ENCODE results near the gene ATXN7L3. TPM values are rescaled to one million over a fixed set of nuclear protein-coding genes. Genes with fewer than 3 reads are reported as not detected.

ATXN7L3 gene
- total and polyA plus RNA-seq, 4 donors: 30.1 to 70.6 (median 50.5) TPM

DNA sequence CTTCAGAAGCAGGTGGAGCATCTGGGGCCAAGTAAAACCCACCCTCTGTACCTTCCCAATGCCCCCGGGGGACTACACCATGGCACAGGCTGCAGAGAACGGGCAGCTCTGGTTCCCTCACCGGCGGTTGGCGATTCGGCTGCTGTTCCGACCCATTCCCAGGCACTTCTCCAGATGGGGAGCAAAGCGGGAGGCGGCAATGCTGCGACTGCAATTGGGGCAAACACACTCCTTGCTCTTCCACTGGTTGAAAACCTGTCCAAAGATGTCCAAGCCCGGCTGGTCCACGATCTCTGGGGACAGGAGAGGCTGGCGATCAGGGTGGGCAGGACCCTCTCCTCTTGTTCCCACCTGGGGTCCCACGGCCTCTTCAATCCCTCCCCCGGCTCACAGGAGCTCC, 2.6 kb downstream of the ATXN7L3 start:
- WGBS, 2 donors: 94 to 97% methylated on average over 15 of the region's 15 CpGs
- peaks cover 21 to 45% (median 36%) of the 10 kb centered on the region in 4 donors for H3K36me3 ChIP-seq (ENCODE audit: control insufficient read depth in 4 of 4, insufficient read depth in 4 of 4, low read length in 4 of 4)
- DNase-seq: no peak
- no peak overlapping the region for H3K9ac ChIP-seq (ENCODE audit: insufficient read depth in 1 of 2, low read length in 2 of 2)
- no peak overlapping the region for H3K27ac ChIP-seq (ENCODE audit: low read depth in 1 of 2, low read length in 1 of 2)
- TF ChIP-seq, protein P1, sequence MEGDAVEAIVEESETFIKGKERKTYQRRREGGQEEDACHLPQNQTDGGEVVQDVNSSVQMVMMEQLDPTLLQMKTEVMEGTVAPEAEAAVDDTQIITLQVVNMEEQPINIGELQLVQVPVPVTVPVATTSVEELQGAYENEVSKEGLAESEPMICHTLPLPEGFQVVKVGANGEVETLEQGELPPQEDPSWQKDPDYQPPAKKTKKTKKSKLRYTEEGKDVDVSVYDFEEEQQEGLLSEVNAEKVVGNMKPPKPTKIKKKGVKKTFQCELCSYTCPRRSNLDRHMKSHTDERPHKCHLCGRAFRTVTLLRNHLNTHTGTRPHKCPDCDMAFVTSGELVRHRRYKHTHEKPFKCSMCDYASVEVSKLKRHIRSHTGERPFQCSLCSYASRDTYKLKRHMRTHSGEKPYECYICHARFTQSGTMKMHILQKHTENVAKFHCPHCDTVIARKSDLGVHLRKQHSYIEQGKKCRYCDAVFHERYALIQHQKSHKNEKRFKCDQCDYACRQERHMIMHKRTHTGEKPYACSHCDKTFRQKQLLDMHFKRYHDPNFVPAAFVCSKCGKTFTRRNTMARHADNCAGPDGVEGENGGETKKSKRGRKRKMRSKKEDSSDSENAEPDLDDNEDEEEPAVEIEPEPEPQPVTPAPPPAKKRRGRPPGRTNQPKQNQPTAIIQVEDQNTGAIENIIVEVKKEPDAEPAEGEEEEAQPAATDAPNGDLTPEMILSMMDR (IDR thresholded peaks at IDR 0.05; ENCODE audit: control extremely low read depth, extremely low read depth): no peak
- H3K4me1 ChIP-seq (ENCODE audit: control insufficient read depth in 5 of 5, insufficient read depth in 5 of 5, low read length in 5 of 5): peaks cover 0 to 34% (median 12%) of the 10 kb centered on the region in 5 donors
- no peaks in the 10 kb centered on the region for H3K27me3 ChIP-seq (ENCODE audit: control insufficient read depth in 3 of 3, insufficient read depth in 3 of 3, low read length in 2 of 3)
- no peak for ATAC-seq (ENCODE audit: insufficient read depth, low FRiP score)
- no peak overlapping the region for H3K4me3 ChIP-seq
- no peaks in the 10 kb centered on the region for H3K9me3 ChIP-seq (ENCODE audit: control insufficient read depth in 4 of 4, insufficient read depth in 3 of 4, low read length in 3 of 4)

DNA sequence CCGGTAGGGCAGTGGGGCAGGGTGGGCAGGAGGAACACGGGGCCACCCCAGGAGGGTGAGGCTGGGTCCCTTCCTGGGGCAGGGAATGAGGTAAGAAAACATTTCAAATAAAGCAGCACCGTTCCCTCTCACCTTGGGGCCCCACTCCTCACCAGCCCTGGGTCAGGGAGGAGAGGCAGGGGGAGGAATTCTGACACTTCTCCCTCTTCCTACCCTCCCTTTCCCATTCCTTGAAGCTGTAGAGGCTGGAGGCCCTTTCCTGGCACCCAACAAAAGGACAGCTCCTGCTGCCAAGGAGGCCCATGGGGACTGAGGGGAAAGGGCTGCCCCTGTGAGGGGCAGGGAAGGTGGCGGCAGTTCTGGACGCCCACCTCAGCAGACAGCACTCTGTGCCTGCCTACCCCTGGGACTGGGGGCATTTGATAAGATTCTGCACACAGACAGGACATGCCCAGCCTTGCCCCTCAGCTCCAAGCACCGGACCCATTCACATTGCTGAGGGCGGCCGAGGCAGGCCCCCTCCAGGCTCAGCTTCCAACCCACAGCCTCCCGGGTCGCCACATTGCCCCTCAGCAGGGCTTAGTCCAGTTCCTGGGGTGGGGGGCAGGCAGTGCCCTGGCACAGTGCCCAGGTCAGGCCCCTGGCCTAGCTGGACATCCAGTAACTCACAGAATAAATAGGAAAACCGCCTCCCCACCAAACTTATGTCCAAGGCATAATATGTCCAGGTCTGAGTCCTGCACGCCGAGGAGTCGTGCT, 6.2 kb downstream of the ATXN7L3 start:
- Histone ChIP-seq H3K4me3 (no peak overlapping the region), H3K4me1 (ENCODE audit: control insufficient read depth in 5 of 5, insufficient read depth in 5 of 5, low read length in 5 of 5) (peaks cover 0 to 44% (median 17%) of the 10 kb centered on the region in 5 donors), H3K9me3 (ENCODE audit: control insufficient read depth in 4 of 4, insufficient read depth in 3 of 4, low read length in 3 of 4) (no peaks in the 10 kb centered on the region), H3K36me3 (ENCODE audit: control insufficient read depth in 4 of 4, insufficient read depth in 4 of 4, low read length in 4 of 4) (peaks cover 21 to 58% (median 50%) of the 10 kb centered on the region in 4 donors), H3K27ac (ENCODE audit: low read depth in 1 of 2, low read length in 1 of 2) (no peak overlapping the region), H3K9ac (ENCODE audit: insufficient read depth in 1 of 2, low read length in 2 of 2) (no peak overlapping the region), H3K27me3 (ENCODE audit: control insufficient read depth in 3 of 3, insufficient read depth in 3 of 3, low read length in 2 of 3) (no peaks in the 10 kb centered on the region)
- TF ChIP-seq, protein P1 (IDR thresholded peaks at IDR 0.05; ENCODE audit: control extremely low read depth, extremely low read depth): no peak
- ATAC-seq (ENCODE audit: insufficient read depth, low FRiP score) (no peak), DNase-seq (no peak)
- 91 to 92% methylated on average over 14 of the region's 14 CpGs for WGBS, 2 donors

DNA sequence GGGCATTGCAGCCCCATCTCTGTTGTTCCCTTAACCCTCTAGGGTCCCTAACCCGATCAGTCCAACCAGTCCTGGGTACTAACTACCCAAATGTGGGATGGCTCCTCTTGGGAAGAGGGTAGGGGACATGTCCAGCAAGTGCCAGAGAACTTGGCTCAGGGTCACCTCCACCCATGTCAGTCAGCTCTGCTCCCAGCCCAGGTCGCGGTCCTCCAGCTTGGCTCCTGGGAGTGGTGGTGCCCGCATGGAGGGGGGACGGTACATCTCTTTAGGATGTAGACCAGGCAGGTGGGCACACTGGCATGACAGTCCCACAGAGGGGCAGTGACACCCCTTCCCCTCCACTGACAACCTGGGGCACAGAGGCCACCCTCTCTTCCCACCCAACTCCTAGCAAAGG, 6.9 kb downstream of the ATXN7L3 start:
- H3K9ac ChIP-seq (ENCODE audit: insufficient read depth in 1 of 2, low read length in 2 of 2): no peak overlapping the region
- peaks cover 21 to 57% (median 50%) of the 10 kb centered on the region in 4 donors for H3K36me3 ChIP-seq (ENCODE audit: control insufficient read depth in 4 of 4, insufficient read depth in 4 of 4, low read length in 4 of 4)
- 90 to 91% methylated on average over 5 of the region's 5 CpGs for WGBS, 2 donors

More for the DNA sequence above, 6.9 kb downstream of the ATXN7L3 start:
- Histone ChIP-seq H3K9me3 (ENCODE audit: control insufficient read depth in 4 of 4, insufficient read depth in 3 of 4, low read length in 3 of 4) (no peaks in the 10 kb centered on the region), H3K4me1 (ENCODE audit: control insufficient read depth in 5 of 5, insufficient read depth in 5 of 5, low read length in 5 of 5) (peaks cover 0 to 44% (median 16%) of the 10 kb centered on the region in 5 donors), H3K27me3 (ENCODE audit: control insufficient read depth in 3 of 3, insufficient read depth in 3 of 3, low read length in 2 of 3) (no peaks in the 10 kb centered on the region), H3K27ac (ENCODE audit: low read depth in 1 of 2, low read length in 1 of 2) (no peak overlapping the region), H3K4me3 (no peak overlapping the region)
- TF ChIP-seq, protein P1 (IDR thresholded peaks at IDR 0.05; ENCODE audit: control extremely low read depth, extremely low read depth): no peak
- DNase-seq (no peak), ATAC-seq (ENCODE audit: insufficient read depth, low FRiP score) (no peak)

Measured in lung (tissue), 12 donors.